Hair follicular keratinocyte (primary cell): ENCODE results near the gene ADGRF5. TPM values are rescaled to one million over a fixed set of nuclear protein-coding genes. Genes with fewer than 3 reads are reported as not detected.

Source experiments
- total RNA-seq: library from RNA; depleted of rRNA; stranded (reverse); fragments of >200 nt; gene quantifications from 2 replicates; pipeline ENCODE4 v1.2.3, GENCODE V29; 2015

Gene ADGRF5
- total RNA-seq, result not detected in 2 replicates

GRCh38 chr6:46921731-46922130, at the start of gene ADGRF5:
TSS of gene ADGRF5 (minus strand) at chr6:46921938. CDS start at chr6:46906762, 15,176 bp downstream.

Other genes starting within 250 kb of the ADGRF5 start
- under 0.01 TPM in 1 of 2 replicates, not detected in the other for gene TDRD6, start 234.1 kb downstream of the ADGRF5 start, total RNA-seq
- gene PLA2G7, start 186.6 kb downstream of the ADGRF5 start, total RNA-seq, result 0.04 and 0.78 TPM in 2 replicates
- gene ANKRD66, start 175.0 kb downstream of the ADGRF5 start, total RNA-seq, result not detected in 2 replicates
- 0.11 TPM in 1 of 2 replicates, not detected in the other for gene MEP1A, start 128.5 kb downstream of the ADGRF5 start, total RNA-seq
- gene ADGRF1, start 120.4 kb upstream of the ADGRF5 start, total RNA-seq, result 11.7 and 12.9 TPM in 2 replicates